ENCODE results near the gene PCSK6.

The PCSK6 gene

GRCh38 chr15:101401286-101401685 is 88.2 kb downstream of the PCSK6 start:
- DNase-seq (ENCODE audit: low read depth in 2 of 2): no peak

DNA sequence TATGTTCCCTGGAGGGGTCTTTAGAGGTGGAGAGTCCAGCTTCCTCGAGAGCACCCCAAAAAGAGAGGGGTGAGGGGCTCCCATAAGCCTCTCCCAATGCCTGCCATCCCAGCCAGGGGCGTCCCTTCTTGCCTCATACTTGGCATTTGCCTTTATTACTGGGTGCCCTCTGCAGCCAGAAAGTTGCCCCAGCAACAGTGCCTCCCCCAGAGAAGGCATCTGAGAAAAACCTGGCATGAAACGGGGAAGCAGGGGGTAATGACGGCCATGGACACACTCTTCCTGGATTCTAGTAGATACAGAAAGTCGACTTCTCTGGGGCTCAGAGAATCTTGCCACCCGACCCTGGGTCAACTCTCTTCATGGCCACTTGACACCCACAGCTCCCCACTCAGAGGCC is 90.1 kb downstream of the PCSK6 start:
- DNase-seq (ENCODE audit: low read depth in 2 of 2): no peak

DNA sequence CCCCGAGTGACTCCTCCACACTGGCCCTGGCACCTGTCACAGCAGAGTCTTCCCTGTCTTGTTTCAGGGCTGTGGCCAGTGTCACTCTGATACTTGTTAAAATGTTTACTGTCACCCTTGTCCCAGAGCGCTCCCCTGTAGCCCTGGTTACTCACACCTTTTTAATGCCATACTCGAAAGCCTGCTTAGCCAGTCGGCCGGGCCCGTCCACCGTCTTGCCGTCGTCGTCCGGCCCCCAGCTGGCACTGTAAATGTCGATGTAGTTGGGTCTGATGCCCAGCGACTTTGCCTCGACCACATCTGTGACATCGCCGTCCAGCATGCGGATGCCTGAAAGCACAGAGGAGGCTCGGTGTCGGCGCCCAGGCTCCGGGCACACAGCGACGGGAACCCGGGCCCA is 91.3 kb downstream of the PCSK6 start:
- no peak for DNase-seq (ENCODE audit: low read depth in 2 of 2)

- no peak for DNase-seq (ENCODE audit: low read depth in 2 of 2)
Observed at GRCh38 chr15:101397521-101398003, 91.9 kb downstream of the PCSK6 start.

DNA sequence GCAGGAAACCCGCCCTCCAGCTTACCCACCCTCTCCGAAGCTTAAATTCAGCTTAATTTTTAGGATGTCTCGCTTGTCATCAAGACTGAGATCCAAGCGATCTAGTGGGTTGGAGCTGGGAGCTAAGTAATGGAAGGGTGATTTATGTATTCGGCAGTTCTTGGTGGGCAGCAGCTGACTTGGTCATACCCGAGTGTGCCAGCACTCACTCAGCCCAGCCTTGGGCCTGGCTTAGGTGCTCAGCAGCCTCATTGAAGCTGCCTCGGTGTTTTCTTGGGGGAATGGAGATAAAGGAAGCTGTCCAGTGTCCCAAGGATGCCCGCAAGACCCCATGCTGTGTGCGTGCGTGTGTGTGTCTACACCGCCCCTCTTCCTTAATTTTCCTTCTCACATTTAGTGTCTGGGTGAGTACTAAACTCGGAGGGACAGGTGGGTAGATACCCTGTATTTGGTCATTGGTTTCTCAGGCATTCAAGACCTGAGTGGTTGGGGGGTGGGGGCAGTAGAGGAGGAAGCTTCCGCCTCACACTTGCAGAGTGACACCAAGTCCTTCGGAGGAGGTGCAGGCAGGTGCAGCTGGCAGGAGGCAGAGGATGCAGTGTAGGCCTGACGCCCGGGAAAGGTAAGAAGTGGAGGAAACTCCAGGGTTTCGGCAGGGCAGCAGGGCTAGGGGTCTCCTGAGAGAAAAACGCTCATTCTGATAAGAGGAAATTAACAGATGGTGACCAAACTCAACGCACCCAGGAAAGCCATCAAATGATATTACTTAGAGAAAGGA is 92.8 kb downstream of the PCSK6 start:
- no peak for DNase-seq (ENCODE audit: low read depth in 2 of 2)

- DNase-seq (ENCODE audit: low read depth in 2 of 2): no peak
Observed at GRCh38 chr15:101394654-101395053, 94.9 kb downstream of the PCSK6 start.

DNA sequence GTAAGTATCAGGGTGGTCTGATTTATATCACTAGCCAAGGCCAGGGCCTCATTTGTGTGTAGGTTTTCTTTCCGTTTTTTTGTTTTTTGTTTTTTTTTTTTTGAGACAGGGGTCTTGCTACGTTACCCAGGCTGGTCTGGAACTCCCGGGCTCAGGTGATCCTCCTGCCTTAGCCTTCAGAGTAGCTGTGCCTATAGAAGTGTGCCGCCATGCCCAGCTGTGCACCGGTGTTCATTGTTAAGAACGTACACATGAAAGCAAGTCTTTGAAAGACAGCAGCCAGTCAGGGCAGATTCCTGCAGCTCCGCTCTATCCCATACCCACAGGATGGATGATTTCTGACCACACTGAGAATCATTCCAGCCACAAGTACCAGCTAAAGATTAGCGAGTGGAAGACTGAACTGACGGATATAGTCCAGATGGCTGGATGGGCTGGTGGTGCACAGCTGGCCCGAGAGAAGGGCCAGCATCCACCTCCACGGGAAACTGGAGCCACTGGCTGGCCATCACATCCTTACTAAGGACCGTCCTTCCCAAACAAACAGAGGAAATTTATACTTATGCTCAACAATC is 95.4 kb downstream of the PCSK6 start:
- DNase-seq (ENCODE audit: low read depth in 2 of 2): no peak

DNA sequence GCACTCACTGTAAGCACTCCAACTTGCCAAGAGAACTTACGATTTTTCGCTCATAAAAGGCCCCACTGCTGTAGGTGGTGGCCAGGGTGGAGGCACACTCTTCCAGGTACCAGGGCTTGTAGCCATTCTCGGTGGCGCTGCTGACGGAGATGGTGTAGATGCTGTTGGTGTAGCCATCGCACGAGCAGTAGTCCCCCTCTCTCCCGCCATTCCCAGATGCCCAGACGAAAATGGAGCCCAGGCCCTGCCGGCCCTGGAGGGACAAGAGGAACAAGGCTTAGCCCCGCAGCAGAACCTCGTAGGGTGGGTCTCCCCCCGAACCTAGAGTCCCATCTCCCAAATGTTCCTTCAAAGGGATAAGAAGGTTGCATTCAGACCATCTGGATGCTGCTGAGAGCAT is 96.3 kb downstream of the PCSK6 start:
- DNase-seq (ENCODE audit: low read depth in 2 of 2): no peak

- no peak for DNase-seq (ENCODE audit: low read depth in 2 of 2)
Observed at GRCh38 chr15:101391981-101392640, 97.4 kb downstream of the PCSK6 start.

DNA sequence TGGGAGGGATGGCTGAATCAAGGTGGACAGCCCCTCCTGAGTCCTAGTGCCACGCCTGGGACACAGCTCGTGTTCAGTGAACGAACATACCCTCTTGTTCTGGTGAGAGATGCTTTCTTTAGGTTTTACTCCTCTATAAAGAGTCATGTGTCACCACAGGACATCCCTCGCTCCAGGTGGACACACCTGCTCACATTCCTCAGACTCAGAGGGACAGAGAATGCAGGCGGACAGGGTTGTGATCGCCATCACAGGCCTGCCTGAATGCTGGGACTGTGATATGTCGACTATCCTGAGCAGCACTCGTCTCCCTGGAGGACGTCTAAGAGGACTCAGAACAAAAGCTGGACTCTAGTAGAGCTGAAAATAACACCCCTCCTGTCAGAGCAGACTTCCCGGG is 98.1 kb downstream of the PCSK6 start:
- DNase-seq (ENCODE audit: low read depth in 2 of 2): no peak

DNA sequence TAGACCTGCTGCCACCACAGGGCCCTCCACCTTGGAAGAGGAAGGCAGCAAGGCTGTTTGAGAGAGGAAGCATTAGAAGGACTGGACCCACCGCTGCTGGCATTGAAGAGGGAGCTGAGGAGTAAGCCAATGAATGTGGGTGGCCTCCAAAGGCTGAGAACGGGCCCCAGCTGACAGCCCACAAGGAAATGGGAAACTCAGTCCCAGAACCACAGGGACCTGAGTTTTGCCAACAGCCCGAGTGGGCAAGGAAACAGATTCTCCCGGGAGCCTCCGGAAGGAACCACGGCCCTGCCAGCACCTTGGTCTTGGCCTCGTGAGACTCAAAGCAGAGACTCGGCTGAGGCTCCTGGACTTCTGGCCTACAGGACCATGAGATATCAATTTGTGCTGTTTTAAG is 99.0 kb downstream of the PCSK6 start:
- DNase-seq (ENCODE audit: low read depth in 2 of 2): no peak

DNA sequence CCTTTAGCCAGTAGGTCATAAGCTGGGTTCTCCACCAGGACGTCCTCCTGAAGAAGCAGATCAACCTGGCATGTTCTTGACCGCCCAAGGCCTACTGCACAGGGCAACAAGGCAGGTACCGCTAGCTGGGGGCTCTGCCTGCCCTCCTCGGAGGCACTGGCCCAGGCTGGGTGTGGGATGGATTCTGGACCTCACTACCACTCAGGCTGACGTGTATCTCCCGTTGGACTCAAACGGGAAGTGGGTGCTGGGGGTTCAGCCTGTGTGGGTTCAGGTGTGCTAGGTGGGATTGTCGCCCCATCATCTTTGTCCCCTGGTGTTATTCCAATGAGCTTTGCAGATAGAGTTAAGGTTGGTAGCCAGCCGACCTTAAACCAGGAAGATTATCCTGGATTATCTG is 99.4 kb downstream of the PCSK6 start:
- no peak for DNase-seq (ENCODE audit: low read depth in 2 of 2)

- no peak for DNase-seq (ENCODE audit: low read depth in 2 of 2)
Observed at GRCh38 chr15:101389362-101389761, 100.1 kb downstream of the PCSK6 start.

GRCh38 chr15:101388046-101388445 is 101.5 kb downstream of the PCSK6 start:
- DNase-seq (ENCODE audit: low read depth in 2 of 2): no peak

DNA sequence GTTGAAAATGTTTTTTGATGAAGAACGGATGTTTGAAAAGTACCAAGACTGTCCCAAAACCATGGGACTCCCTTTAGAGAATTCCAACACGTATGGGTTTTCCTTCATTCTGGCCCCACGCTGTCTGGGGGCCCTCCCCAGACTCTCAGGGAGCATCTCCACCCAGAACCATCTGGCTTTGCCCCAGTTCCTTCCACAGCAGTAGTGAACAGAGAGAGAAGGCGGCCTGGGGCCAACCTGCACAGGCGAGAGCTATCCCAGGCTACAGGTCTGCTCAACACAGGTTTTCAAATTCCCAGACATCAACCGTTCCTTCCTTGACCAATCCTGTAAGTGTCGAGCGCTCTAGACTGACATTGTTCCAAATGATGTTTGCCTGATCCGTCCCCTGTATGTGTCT is 101.9 kb downstream of the PCSK6 start:
- DNase-seq (ENCODE audit: low read depth in 2 of 2): no peak

DNA sequence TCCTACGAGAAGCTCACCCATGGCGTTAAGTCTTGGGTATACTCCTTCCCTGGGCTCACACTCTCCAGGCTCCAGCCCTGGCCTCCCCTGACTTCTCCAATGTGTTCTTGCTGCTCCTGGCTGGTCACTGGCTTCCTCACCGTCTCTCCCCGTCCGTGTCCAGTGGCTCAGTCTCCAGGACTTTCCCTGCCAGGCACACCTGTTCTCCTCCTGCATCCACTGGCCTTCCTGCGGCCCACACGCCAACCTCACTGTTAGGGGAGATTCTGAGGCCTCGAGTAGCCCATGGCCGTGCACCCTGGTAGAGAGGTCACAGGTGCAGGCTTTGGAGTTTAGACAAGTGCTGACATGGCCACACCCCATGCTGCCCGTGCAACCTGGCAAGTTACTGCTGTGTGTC is 102.5 kb downstream of the PCSK6 start:
- no peak for DNase-seq (ENCODE audit: low read depth in 2 of 2)

DNA sequence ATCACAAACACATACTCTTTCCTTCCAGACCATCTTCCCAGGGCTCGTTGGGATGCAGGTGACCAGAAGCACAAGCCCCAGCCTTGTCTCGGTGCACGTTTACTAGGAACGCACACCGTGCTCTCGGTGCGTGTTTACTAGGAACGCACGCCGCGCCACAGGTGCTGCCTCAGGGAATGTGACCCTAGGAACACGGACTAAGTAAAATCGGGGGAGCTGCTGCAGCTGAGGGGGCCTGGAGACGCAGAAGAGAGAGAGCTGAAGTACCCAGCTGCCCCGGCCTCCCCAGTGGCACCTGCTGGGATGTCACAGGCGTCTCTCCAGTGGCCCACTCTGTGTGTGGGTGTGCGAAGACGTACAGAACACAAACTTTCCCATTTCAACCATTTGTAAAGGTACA is 103.5 kb downstream of the PCSK6 start:
- DNase-seq (ENCODE audit: low read depth in 2 of 2): no peak

DNA sequence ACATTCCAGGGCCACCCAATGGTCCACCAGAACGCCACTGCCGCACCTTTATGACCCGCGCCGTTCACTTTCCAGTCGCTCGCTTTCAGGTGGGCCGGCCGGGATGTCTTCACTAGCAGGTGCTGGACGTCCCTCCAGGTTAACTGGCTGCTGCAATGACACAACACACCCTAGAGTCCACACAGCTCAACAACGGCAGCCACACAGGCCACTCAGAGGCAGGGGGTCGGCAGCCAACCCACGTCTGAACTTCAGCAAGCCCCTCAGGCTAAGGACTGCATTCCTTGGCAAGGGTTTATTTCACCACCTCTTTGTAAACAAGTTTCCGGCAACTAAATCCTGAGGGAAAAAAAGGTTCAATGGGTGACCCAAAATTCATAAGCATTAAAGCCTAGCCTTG is 105.2 kb downstream of the PCSK6 start:
- no peak for DNase-seq (ENCODE audit: low read depth in 2 of 2)

GRCh38 chr15:101382544-101382943 is 107.0 kb downstream of the PCSK6 start:
- DNase-seq (ENCODE audit: low read depth in 2 of 2): no peak

GRCh38 chr15:101381671-101382212 is 107.8 kb downstream of the PCSK6 start:
- no peak for DNase-seq (ENCODE audit: low read depth in 2 of 2)

- no peak for DNase-seq (ENCODE audit: low read depth in 2 of 2)
Observed at GRCh38 chr15:101380146-101380545, 109.4 kb downstream of the PCSK6 start.

DNA sequence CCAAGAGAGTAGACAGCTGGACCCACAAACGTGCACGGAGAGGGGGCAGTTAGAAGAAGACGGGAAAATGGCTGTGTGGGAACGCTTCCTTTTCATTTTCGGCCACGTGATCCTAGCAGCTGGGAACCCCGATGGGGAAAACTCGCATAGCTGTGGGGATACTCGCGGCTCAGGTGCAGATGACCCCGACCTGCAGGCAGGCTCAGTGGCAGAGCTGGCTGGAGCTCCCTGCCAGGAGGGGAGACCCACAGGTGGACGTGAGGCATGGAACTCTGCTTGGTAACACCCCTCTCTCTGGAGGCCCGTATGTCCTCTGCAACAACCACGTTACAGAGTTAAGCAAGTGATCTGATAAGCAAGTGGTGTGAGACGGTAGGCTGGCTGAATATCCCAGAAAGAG is 109.9 kb downstream of the PCSK6 start:
- DNase-seq (ENCODE audit: low read depth in 2 of 2): no peak

GRCh38 chr15:101378879-101379278 is 110.6 kb downstream of the PCSK6 start:
- no peak for DNase-seq (ENCODE audit: low read depth in 2 of 2)
